GM23338 (cell line): ENCODE measurements around the gene PLAAT5. TPM values are rescaled to one million over a fixed set of nuclear protein-coding genes. Genes with fewer than 3 reads are reported as not detected.

Source experiments
- ATAC-seq: fragments of 200-7000 bp; cut with Tn5 transposase; 3 replicates; pipeline ENCODE4 v1.9.1; 2020
- DNase-seq: peaks from one replicate; pipeline ENCODE4 v3.0.0-alpha.2; 2015; ENCODE audit warnings: low spot score
- H2AFZ ChIP-seq: fragments of 200-600 bp; sonication (generic); 2 replicates; pipeline ENCODE4 v1.8.0; 2016; ENCODE audit warnings: antibody characterized with exemption, mild to moderate bottlenecking, moderate library complexity
- H3F3A ChIP-seq: fragments of 200-600 bp; sonication (generic); replicated peaks from 2 replicates; pipeline ENCODE4 v1.8.0; 2017; ENCODE audit warnings: antibody characterized with exemption, mixed run types, low read depth
- H3K27ac ChIP-seq: fragments of 200-600 bp; sonication (generic); 2 replicates; pipeline ENCODE4 v1.6.1; 2016; ENCODE audit warnings: low read depth
- H3K27me3 ChIP-seq: fragments of 200-600 bp; sonication (generic); 2 replicates; pipeline ENCODE4 v1.8.0; 2016; ENCODE audit warnings: mild to moderate bottlenecking, mixed run types, moderate library complexity; ENCODE audit not compliant: insufficient read depth
- H3K36me3 ChIP-seq: fragments of 200-600 bp; sonication (generic); 2 replicates; pipeline ENCODE4 v1.8.0; 2016; ENCODE audit warnings: mild to moderate bottlenecking; ENCODE audit not compliant: insufficient read depth
- H3K4me1 ChIP-seq: fragments of 200-600 bp; sonication (generic); 2 replicates; pipeline ENCODE4 v1.8.0; 2016; ENCODE audit warnings: mild to moderate bottlenecking, moderate library complexity; ENCODE audit not compliant: insufficient read depth
- H3K4me2 ChIP-seq: fragments of 200-600 bp; sonication (generic); 2 replicates; pipeline ENCODE4 v1.7.1; 2017; ENCODE audit warnings: mixed run types
- H3K4me3 ChIP-seq: fragments of 200-600 bp; sonication (generic); 2 replicates; pipeline ENCODE4 v1.6.1; 2016; ENCODE audit warnings: mixed run types
- H3K79me2 ChIP-seq: fragments of 200-600 bp; sonication (generic); replicated peaks from 2 replicates; pipeline ENCODE4 v1.8.0; 2017; ENCODE audit warnings: mild to moderate bottlenecking; ENCODE audit not compliant: insufficient read depth
- H3K9me2 ChIP-seq: fragments of 200-600 bp; sonication (generic); 2 replicates; pipeline ENCODE4 v1.8.0; 2017; ENCODE audit not compliant: insufficient read depth
- H4K20me1 ChIP-seq: fragments of 200-600 bp; sonication (generic); replicated peaks from 2 replicates; pipeline ENCODE4 v1.8.0; 2017; ENCODE audit warnings: mild to moderate bottlenecking; ENCODE audit not compliant: insufficient read depth
- H3K27ac Mint-ChIP-seq: 2 replicates; pipeline ENCODE4 v1.8.0; 2020; ENCODE audit warnings: inconsistent platforms, mild to moderate bottlenecking, moderate library complexity, mixed read lengths
- H3K27me3 Mint-ChIP-seq: 3 replicates; pipeline ENCODE4 v1.8.0; 2022; ENCODE audit warnings: low read depth, mild to moderate bottlenecking, moderate library complexity, mixed read lengths, inconsistent platforms; ENCODE audit not compliant: insufficient read depth, poor library complexity
- H3K36me3 Mint-ChIP-seq: 3 replicates; pipeline ENCODE4 v1.8.0; 2021; ENCODE audit warnings: low read depth, mild to moderate bottlenecking, inconsistent platforms, moderate library complexity, mixed read lengths
- H3K4me1 Mint-ChIP-seq: 3 replicates; pipeline ENCODE4 v1.8.0; 2020; ENCODE audit warnings: mild to moderate bottlenecking, inconsistent platforms, mixed read lengths
- H3K4me3 Mint-ChIP-seq: 3 replicates; pipeline ENCODE4 v1.8.0; 2021; ENCODE audit warnings: moderate library complexity, mild to moderate bottlenecking, inconsistent platforms, mixed read lengths
- H3K9me3 Mint-ChIP-seq: 3 replicates; pipeline ENCODE4 v1.8.0; 2020; ENCODE audit warnings: moderate library complexity, mild to moderate bottlenecking, inconsistent platforms, mixed read lengths
- CTCF ChIP-seq, 2 experiments: fragments of 200-600 bp in 1 of 2; sonication (generic) in 1 of 2; conservative IDR thresholded peaks; 2 replicates each; pipeline versions ENCODE4 v1.5.1 to v1.6.1; 2016 to 2017; ENCODE audit warnings: antibody characterized with exemption in 2 of 2, low read depth in 2 of 2, mild to moderate bottlenecking in 2 of 2, moderate library complexity in 1 of 2
- EZH2phosphoT487 ChIP-seq: fragments of 200-600 bp; sonication (generic); IDR thresholded peaks from one replicate; pipeline ENCODE4 v1.8.1; 2018; ENCODE audit warnings: antibody characterized with exemption; ENCODE audit not compliant: unreplicated experiment
- NANOG ChIP-seq: IDR thresholded peaks from 2 replicates; pipeline ENCODE4 v1.6.1; 2016; ENCODE audit warnings: antibody characterized with exemption, borderline replicate concordance
- polyA plus RNA-seq: library from polyadenylated mRNA; unstranded; fragments of >200 nt; fragmentation: Nextera tagmentation; extraction: Ambion mirVana; gene quantifications from 2 replicates; pipeline ENCODE4 v1.2.1, GENCODE V29; 2016
- total RNA-seq: library from RNA; depleted of rRNA; stranded (reverse); fragments of >200 nt; shearing (Covaris generic); gene quantifications from 2 replicates; pipeline ENCODE4 v1.2.3, GENCODE V29; 2014
- TF ChIP-seq, protein P1 (sequence below): fragments of 250-450 bp; sonication (Bioruptor Pico); IDR thresholded peaks from 2 replicates; pipeline ENCODE4 v1.5.0; 2020; ENCODE audit warnings: mild to moderate bottlenecking, moderate library complexity

PLAAT5 gene
- total and polyA plus RNA-seq, 2 experiments from 2014 or later: 7.7 to 11.6 TPM

DNA sequence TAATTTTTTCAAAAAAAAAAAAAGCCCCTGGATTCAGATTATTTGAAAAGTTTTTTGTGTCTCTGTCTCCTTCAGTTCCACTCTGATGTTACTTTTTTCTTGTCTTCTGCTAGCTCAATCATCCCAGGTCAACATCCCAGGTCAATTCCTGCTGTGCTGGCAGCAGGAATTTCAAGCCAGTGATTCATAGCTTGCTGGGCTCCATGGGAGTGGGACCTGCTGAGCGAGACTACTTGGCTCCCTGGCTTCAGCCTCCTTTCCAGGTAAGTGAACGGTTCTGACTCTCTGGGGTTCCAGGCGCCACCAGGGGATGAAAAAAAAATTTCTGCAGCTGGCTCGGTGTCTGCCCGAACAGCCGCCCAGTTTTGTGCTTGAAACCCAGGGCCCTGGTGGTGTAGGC is 31.4 kb downstream of the PLAAT5 start:
- no peak overlapping the region for H3K4me2 ChIP-seq
- no peak overlapping the region for H3K4me3 ChIP-seq

More for the DNA sequence above, 31.4 kb downstream of the PLAAT5 start:
- ATAC-seq (peak; percentile 70), DNase-seq (peak; percentile 25)
- no peak overlapping the region for H2AFZ ChIP-seq
- H3K27me3 Mint-ChIP-seq: peaks cover 6% of the 10 kb centered on the region
- H3K4me3 Mint-ChIP-seq: no peak overlapping the region
- H3K79me2 ChIP-seq: no peaks in the 10 kb centered on the region
- no peaks in the 10 kb centered on the region for H3K27me3 ChIP-seq
- no peaks in the 10 kb centered on the region for H3F3A ChIP-seq
- peaks cover 12% of the 10 kb centered on the region; the same call in 1 of the 2 replicates for H3K9me2 ChIP-seq
- no peak overlapping the region for H3K27ac ChIP-seq
- peaks cover under 1% of the 10 kb centered on the region; the same call in 1 of the 3 replicates for H3K9me3 Mint-ChIP-seq
- TF ChIP-seq CTCF (conservative IDR thresholded peaks at IDR 0.05; ENCODE audit: low read depth in 2 of 2): no peak
- TF ChIP-seq NANOG: no peak
- no peak for TF ChIP-seq EZH2phosphoT487
- TF ChIP-seq, protein P1, sequence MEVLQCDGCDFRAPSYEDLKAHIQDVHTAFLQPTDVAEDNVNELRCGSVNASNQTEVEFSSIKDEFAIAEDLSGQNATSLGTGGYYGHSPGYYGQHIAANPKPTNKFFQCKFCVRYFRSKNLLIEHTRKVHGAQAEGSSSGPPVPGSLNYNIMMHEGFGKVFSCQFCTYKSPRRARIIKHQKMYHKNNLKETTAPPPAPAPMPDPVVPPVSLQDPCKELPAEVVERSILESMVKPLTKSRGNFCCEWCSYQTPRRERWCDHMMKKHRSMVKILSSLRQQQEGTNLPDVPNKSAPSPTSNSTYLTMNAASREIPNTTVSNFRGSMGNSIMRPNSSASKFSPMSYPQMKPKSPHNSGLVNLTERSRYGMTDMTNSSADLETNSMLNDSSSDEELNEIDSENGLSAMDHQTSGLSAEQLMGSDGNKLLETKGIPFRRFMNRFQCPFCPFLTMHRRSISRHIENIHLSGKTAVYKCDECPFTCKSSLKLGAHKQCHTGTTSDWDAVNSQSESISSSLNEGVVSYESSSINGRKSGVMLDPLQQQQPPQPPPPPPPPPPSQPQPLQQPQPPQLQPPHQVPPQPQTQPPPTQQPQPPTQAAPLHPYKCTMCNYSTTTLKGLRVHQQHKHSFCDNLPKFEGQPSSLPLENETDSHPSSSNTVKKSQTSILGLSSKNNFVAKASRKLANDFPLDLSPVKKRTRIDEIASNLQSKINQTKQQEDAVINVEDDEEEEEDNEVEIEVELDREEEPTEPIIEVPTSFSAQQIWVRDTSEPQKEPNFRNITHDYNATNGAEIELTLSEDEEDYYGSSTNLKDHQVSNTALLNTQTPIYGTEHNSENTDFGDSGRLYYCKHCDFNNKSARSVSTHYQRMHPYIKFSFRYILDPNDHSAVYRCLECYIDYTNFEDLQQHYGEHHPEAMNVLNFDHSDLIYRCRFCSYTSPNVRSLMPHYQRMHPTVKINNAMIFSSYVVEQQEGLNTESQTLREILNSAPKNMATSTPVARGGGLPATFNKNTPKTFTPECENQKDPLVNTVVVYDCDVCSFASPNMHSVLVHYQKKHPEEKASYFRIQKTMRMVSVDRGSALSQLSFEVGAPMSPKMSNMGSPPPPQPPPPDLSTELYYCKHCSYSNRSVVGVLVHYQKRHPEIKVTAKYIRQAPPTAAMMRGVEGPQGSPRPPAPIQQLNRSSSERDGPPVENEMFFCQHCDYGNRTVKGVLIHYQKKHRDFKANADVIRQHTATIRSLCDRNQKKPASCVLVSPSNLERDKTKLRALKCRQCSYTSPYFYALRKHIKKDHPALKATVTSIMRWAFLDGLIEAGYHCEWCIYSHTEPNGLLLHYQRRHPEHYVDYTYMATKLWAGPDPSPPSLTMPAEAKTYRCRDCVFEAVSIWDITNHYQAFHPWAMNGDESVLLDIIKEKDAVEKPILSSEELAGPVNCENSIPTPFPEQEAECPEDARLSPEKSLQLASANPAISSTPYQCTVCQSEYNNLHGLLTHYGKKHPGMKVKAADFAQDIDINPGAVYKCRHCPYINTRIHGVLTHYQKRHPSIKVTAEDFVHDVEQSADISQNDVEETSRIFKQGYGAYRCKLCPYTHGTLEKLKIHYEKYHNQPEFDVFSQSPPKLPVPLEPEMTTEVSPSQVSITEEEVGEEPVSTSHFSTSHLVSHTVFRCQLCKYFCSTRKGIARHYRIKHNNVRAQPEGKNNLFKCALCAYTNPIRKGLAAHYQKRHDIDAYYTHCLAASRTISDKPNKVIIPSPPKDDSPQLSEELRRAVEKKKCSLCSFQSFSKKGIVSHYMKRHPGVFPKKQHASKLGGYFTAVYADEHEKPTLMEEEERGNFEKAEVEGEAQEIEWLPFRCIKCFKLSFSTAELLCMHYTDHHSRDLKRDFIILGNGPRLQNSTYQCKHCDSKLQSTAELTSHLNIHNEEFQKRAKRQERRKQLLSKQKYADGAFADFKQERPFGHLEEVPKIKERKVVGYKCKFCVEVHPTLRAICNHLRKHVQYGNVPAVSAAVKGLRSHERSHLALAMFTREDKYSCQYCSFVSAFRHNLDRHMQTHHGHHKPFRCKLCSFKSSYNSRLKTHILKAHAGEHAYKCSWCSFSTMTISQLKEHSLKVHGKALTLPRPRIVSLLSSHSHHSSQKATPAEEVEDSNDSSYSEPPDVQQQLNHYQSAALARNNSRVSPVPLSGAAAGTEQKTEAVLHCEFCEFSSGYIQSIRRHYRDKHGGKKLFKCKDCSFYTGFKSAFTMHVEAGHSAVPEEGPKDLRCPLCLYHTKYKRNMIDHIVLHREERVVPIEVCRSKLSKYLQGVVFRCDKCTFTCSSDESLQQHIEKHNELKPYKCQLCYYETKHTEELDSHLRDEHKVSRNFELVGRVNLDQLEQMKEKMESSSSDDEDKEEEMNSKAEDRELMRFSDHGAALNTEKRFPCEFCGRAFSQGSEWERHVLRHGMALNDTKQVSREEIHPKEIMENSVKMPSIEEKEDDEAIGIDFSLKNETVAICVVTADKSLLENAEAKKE (CRISPR knock-in tag): peak; percentile 70; the same call in 1 of the 2 replicates
- H3K4me1 ChIP-seq: peaks cover 15% of the 10 kb centered on the region
- peaks cover 7% of the 10 kb centered on the region for H3K4me1 Mint-ChIP-seq
- H3K36me3 Mint-ChIP-seq: peaks cover 3% of the 10 kb centered on the region; the same call in 1 of the 3 replicates
- H3K36me3 ChIP-seq: no peaks in the 10 kb centered on the region
- H3K27ac Mint-ChIP-seq: no peak overlapping the region
- no peaks in the 10 kb centered on the region for H4K20me1 ChIP-seq
